Kidney epithelial cell (primary cell): ENCODE results near the gene MAGIX. TPM values are rescaled to one million over a fixed set of nuclear protein-coding genes. Genes with fewer than 3 reads are reported as not detected.

Experiments used
- DNase-seq: peaks from one replicate; pipeline ENCODE4 v3.0.0-alpha.2; 2010; ENCODE audit warnings: low read depth
- H3K27me3 ChIP-seq: 2 replicates; pipeline ENCODE4 v1.6.0; 2011; ENCODE audit warnings: low read length; ENCODE audit not compliant: control insufficient read depth, insufficient read depth
- H3K36me3 ChIP-seq: 2 replicates; pipeline ENCODE4 v1.5.1; 2011; ENCODE audit warnings: low read length; ENCODE audit not compliant: control insufficient read depth, insufficient read depth
- H3K4me3 ChIP-seq: 2 replicates; pipeline ENCODE4 v1.5.1; 2011; ENCODE audit warnings: low read depth, mild to moderate bottlenecking, control low read depth, low read length
- CTCF ChIP-seq: IDR thresholded peaks from 2 replicates; pipeline ENCODE4 v1.5.1; 2011; ENCODE audit warnings: mild to moderate bottlenecking, moderate library complexity, low read length, control low read depth, inconsistent platforms; ENCODE audit not compliant: insufficient read depth, poor library complexity, severe bottlenecking
- total RNA-seq: library from RNA; depleted of rRNA; stranded (reverse); fragments of >200 nt; gene quantifications from 2 replicates; pipeline ENCODE4 v1.2.3, GENCODE V29; 2015

Gene MAGIX
- total RNA-seq, 1 donor from 2014 or later: 5.1 TPM

- Histone ChIP-seq H3K4me3 (peak within 1 kb of the TSS; percentile 69), H3K27me3 (no peaks in the 10 kb centered on the region), H3K36me3 (peaks cover 1% of the 10 kb centered on the region)
- no peak for DNase-seq
- peak; percentile 45 for TF ChIP-seq CTCF
Measured at GRCh38 chrX:49186125-49187027, 23.8 kb downstream of the MAGIX start, which contains the start of gene PRICKLE3. Gene PRICKLE3, minus strand, starts transcription at chrX:49186373. Its CDS starts 76 bp downstream, at chrX:49186297.

GRCh38 chrX:49187028-49187394, 24.5 kb downstream of the MAGIX start:
- no peak for DNase-seq
- H3K4me3 ChIP-seq: no peak overlapping the region
- TF ChIP-seq CTCF: no peak
- H3K27me3 ChIP-seq: no peaks in the 10 kb centered on the region
- H3K36me3 ChIP-seq: peaks cover 1% of the 10 kb centered on the region

- H3K4me3 ChIP-seq: no peak overlapping the region
- H3K27me3 ChIP-seq: no peaks in the 10 kb centered on the region
- no peaks in the 10 kb centered on the region for H3K36me3 ChIP-seq
- DNase-seq: no peak
- no peak for TF ChIP-seq CTCF
Measured at GRCh38 chrX:49187526-49187925, 25.0 kb downstream of the MAGIX start.

DNA sequence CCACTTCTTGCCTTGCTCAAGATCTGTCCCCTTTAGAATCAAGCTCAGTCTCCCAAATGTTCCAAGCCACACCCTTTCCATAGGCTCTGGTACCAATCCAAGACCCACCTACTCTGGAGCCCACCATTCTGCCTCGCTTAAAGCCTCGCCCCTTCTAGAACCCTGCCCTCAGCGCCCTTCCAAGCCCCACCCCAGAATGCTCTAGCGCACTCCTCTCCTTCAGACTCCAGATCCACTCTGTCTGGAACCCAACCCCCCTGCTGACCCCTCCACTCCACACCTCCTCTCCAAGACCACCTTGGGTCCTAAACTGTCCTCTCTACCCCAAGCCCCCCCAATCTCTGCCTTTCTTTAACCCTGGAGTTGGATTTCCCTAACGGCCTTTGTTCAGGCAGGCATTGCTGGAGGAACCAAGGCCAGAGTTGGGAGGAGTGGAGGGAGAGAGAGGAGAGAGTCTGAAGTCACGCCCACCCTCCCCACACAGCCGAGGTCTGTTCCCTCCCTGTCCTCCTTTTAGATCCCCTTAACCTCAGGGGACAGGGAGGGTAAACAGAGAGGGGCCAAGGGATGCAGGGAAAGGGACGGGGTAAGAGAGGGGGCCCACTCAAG, 26.0 kb downstream of the MAGIX start:
- no peak for TF ChIP-seq CTCF
- Histone ChIP-seq H3K36me3 (no peaks in the 10 kb centered on the region), H3K4me3 (no peak overlapping the region), H3K27me3 (no peaks in the 10 kb centered on the region)
- no peak for DNase-seq

- no peak for DNase-seq
- no peak for TF ChIP-seq CTCF
- Histone ChIP-seq H3K27me3 (no peaks in the 10 kb centered on the region), H3K36me3 (no peaks in the 10 kb centered on the region), H3K4me3 (peak overlapping the region; percentile 49)
Measured at GRCh38 chrX:49189606-49190005, 27.0 kb downstream of the MAGIX start.
